GM13977 (cell line): ENCODE measurements around the gene USP13.

Experiments
- DNase-seq: peaks from one replicate; pipeline ENCODE4 v3.0.0; 2012; ENCODE audit warnings: low spot score
- CTCF ChIP-seq: IDR thresholded peaks from 2 replicates; pipeline ENCODE4 v1.5.1; 2012; ENCODE audit warnings: mild to moderate bottlenecking, control low read depth; ENCODE audit not compliant: insufficient read depth; ENCODE audit errors: extremely low read depth, missing control alignments
- in situ Hi-C: fragments of 300-500 bp; cut with MboI; formaldehyde crosslinking; loops from one replicate; pipeline ENCODE4 v1.12.0; 2022; ENCODE audit warnings: low sequenced_read_pairs, low pct_unique_long_range_greater_than_20kb, mixed read lengths, inconsistent platforms; ENCODE audit not compliant: unreplicated experiment

The USP13 gene

GRCh38 chr3:179837374-179837773 lies 184.5 kb downstream of the USP13 start:
- in situ Hi-C loops = no loop called here
- TF ChIP-seq CTCF = no peak
- DNase-seq = no peak
